NCI-H774 (cell line): ENCODE data around the gene TASP1.

Experiments
- DNase-seq: peaks from one replicate; lab custom pipeline; 2025; lab: John Stamatoyannopoulos, UW

The TASP1 gene

DNA sequence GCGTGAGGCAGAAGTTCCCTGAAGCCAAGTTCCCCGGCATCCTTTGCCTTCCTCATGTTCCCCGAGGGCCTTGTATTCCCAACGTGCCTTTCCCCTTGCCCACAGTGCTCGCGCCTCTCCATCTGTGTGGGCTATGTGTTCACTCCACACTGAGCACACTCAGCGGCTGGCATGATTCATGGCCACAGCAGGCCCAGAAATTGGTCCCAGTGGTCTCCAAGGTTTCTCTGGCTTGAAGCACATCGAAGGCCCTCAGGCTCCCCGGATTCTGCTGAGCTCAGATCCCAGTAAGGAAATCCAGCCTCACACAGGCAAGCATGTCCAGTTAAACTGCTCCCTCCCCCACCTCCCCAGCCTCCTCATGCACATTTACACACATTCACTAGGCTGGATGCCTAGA, 294.1 kb downstream of the TASP1 start:
- no peak for DNase-seq

DNA sequence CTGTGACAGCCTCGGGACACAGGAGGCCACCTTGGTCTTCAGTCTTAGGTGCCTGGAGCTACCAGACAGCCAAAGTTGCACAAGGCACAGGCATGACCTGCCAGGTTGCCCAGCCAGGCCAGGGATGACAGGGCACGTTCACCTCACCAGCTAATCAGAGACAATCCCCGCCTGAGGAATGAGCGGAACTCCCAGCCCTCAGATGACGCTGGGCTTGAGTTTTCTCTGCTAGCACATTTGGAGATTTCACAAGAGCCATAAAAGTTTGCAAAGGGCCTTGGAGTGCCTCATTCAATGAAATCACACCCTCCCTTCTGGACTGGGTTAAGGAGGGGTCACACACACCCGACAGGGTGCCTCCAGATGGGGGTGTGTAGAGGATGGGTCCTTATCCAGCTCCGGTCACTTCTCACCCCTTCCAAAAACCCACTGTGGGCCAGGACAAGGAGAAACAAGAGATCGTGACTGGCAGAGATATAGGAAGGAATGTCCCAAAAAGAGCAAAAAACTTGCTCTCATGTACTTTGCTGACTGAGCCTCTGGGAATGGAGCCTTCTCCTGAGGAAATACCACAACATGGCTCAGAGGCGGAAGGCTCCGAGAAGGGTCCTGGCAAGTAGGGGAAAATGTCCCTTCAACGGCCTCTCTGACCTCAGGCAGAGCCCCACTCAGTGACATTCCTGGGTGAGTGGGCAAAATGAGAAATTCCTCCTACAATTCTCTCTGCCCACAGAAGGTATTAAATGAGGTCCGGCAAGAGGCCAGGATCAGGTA, 296.1 kb downstream of the TASP1 start:
- DNase-seq, result no peak

DNA sequence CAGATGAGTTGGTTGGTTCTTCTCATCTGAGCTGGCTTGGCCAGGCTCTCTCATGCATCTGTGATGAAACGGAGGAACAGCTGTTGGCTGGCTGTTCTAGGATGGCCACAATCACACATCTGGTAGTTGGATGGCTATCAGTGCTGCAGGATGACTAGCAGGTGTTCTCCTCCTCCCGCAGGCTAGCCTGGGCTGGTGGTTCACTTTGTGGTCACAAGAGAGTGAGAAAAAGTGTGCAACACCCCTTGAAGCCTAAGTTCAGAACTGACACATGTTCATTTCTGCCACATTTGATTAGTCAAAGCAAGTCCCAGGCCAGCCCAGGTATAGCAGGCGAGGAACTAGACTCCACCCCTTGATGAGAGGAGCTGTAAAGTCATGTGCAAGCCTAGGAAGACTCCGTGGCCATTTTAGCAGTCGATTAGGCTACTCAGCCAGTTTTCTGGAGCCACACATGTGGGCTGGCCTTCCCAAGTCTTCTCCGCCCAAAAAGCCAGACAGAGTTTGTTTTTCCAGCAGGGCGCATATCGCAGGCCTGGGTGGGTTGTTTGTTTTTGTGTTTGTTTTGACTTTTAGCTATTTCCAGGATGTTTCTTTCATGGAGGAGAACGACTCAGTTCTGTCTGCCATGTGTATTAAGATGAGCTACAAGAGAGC, 296.9 kb downstream of the TASP1 start:
- no peak for DNase-seq

DNA sequence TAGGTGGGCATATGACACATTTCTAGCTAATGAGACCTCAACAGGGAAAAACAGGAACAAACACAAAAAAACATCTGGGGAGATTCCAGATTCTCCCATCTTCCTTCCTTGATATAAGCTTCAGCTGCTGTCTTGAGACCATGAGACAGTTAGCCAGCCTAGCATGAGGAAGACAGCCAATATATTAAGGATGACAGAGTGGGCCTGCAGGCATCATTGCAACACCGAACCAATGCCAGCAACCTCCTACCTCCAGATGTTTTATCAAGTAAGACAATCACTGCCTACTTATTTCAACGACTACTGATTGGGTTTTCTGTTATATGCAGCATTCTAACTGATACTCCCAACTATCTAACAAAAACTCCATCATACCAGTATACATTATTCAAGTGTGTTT, 298.6 kb downstream of the TASP1 start:
- no peak for DNase-seq
